HEK293 (cell line): ENCODE results near the gene NEK10.

Experiments used
- CTCF ChIA-PET: fragments of 350-600 bp; formaldehyde crosslinking; extraction: SDS; loops from one replicate; lab custom pipeline; 2021; ENCODE audit warnings: antibody characterized with exemption; lab: Yijun Ruan, JAX
- POLR2A ChIA-PET: fragments of 300-600 bp; formaldehyde crosslinking; extraction: SDS; loops from one replicate; lab custom pipeline; 2020; ENCODE audit warnings: antibody characterized with exemption, inconsistent platforms; lab: Yijun Ruan, JAX
- H3K27ac ChIP-seq: fragments of 200-500 bp; sonication (Bioruptor generic); 2 replicates; pipeline ENCODE4 v1.5.1; 2014; ENCODE audit warnings: low read depth, low read length, control low read depth, inconsistent platforms; ENCODE audit errors: extremely low read depth
- H3K36me3 ChIP-seq, 2 experiments: fragments of 200-500 bp in 1 of 2; sonication (Bioruptor generic) in 1 of 2; 1 replicate in 1 of 2; 2 replicates in 1 of 2; pipeline ENCODE4 v1.5.1; 2014 to 2017; ENCODE audit warnings: inconsistent platforms in 2 of 2, low read length in 2 of 2; ENCODE audit not compliant: control insufficient read depth in 2 of 2, insufficient read depth in 1 of 2
- H3K4me1 ChIP-seq: fragments of 200-500 bp; sonication (Bioruptor generic); 2 replicates; pipeline ENCODE4 v1.5.1; 2014; ENCODE audit warnings: mild to moderate bottlenecking, low read length, inconsistent platforms; ENCODE audit not compliant: control insufficient read depth, insufficient read depth
- H3K4me3 ChIP-seq: 2 replicates; pipeline ENCODE4 v1.5.1; 2011; ENCODE audit warnings: low read depth, mild to moderate bottlenecking, control low read depth, low read length, moderate library complexity
- H3K9me3 ChIP-seq: fragments of 200-500 bp; sonication (Bioruptor generic); 2 replicates; pipeline ENCODE4 v1.5.1; 2014; ENCODE audit warnings: low read depth, low read length, inconsistent platforms; ENCODE audit not compliant: control insufficient read depth, insufficient read depth
- KLF16 ChIP-seq: fragments of 450-650 bp; formaldehyde crosslinking; IDR thresholded peaks from 2 replicates; pipeline ENCODE4 v1.5.1; 2017; ENCODE audit warnings: missing biosample characterization, missing genetic modification characterization
- OSR2 ChIP-seq: fragments of 450-650 bp; formaldehyde crosslinking; IDR thresholded peaks from 2 replicates; pipeline ENCODE4 v1.5.1; 2016; ENCODE audit warnings: missing biosample characterization, missing genetic modification characterization
- PRDM1 ChIP-seq: fragments of 450-650 bp; formaldehyde crosslinking; IDR thresholded peaks from 2 replicates; pipeline ENCODE4; 2016; ENCODE audit warnings: missing biosample characterization, missing genetic modification characterization
- SCRT2 ChIP-seq: fragments of 450-650 bp; formaldehyde crosslinking; IDR thresholded peaks from 2 replicates; pipeline ENCODE4 v1.5.1; 2016; ENCODE audit warnings: missing biosample characterization, missing genetic modification characterization
- TRIM28 ChIP-seq: IDR thresholded peaks from 2 replicates; pipeline ENCODE4 v1.6.1; 2011; ENCODE audit warnings: low read length, control low read depth, borderline replicate concordance
- YY2 ChIP-seq: fragments of 450-650 bp; formaldehyde crosslinking; IDR thresholded peaks from 2 replicates; pipeline ENCODE4 v1.5.1; 2016; ENCODE audit warnings: missing biosample characterization, missing genetic modification characterization
- ZFP41 ChIP-seq: fragments of 450-650 bp; formaldehyde crosslinking; IDR thresholded peaks from 2 replicates; pipeline ENCODE4 v1.5.1; 2016; ENCODE audit warnings: missing biosample characterization, missing genetic modification characterization, borderline replicate concordance
- ZFP69B ChIP-seq: fragments of 450-650 bp; formaldehyde crosslinking; IDR thresholded peaks from 2 replicates; pipeline ENCODE4 v1.5.1; 2016; ENCODE audit warnings: missing biosample characterization, missing genetic modification characterization
- ZNF24 ChIP-seq: fragments of 450-650 bp; formaldehyde crosslinking; IDR thresholded peaks from 2 replicates; pipeline ENCODE4 v1.5.1; 2016; ENCODE audit warnings: missing biosample characterization, missing genetic modification characterization
- ZNF354C ChIP-seq: fragments of 450-650 bp; formaldehyde crosslinking; IDR thresholded peaks from 2 replicates; pipeline ENCODE4 v1.5.1; 2016; ENCODE audit warnings: missing biosample characterization, missing genetic modification characterization, low read depth, borderline replicate concordance
- ZNF501 ChIP-seq: fragments of 450-650 bp; formaldehyde crosslinking; IDR thresholded peaks from 2 replicates; pipeline ENCODE4 v1.5.1; 2016; ENCODE audit warnings: missing biosample characterization, missing genetic modification characterization
- ZNF529 ChIP-seq: fragments of 450-650 bp; formaldehyde crosslinking; IDR thresholded peaks from 2 replicates; pipeline ENCODE4 v1.5.1; 2017; ENCODE audit warnings: missing genetic modification characterization, missing biosample characterization; ENCODE audit not compliant: insufficient replicate concordance
- ZNF623 ChIP-seq: fragments of 450-650 bp; formaldehyde crosslinking; IDR thresholded peaks from 2 replicates; pipeline ENCODE4 v1.5.1; 2016; ENCODE audit warnings: missing biosample characterization, missing genetic modification characterization
- ZNF777 ChIP-seq: fragments of 450-650 bp; formaldehyde crosslinking; IDR thresholded peaks from 2 replicates; pipeline ENCODE4 v1.5.1; 2017; ENCODE audit warnings: missing biosample characterization, missing genetic modification characterization, borderline replicate concordance
- TF ChIP-seq, protein P1 (sequence below): fragments of 450-650 bp; formaldehyde crosslinking; IDR thresholded peaks from 2 replicates; pipeline ENCODE4 v1.5.1; 2016; ENCODE audit warnings: missing biosample characterization, missing genetic modification characterization
- TF ChIP-seq, protein P2 (sequence below): fragments of 450-650 bp; formaldehyde crosslinking; IDR thresholded peaks from 2 replicates; pipeline ENCODE4 v1.5.1; 2016; ENCODE audit warnings: missing biosample characterization, missing genetic modification characterization
- TF ChIP-seq, protein P3 (sequence below): fragments of 450-650 bp; formaldehyde crosslinking; IDR thresholded peaks from 2 replicates; pipeline ENCODE4 v1.5.1; 2017; ENCODE audit warnings: missing biosample characterization, missing genetic modification characterization
- TF ChIP-seq, protein P4 (sequence below): fragments of 450-650 bp; formaldehyde crosslinking; IDR thresholded peaks from 2 replicates; pipeline ENCODE4 v1.5.1; 2016; ENCODE audit warnings: missing biosample characterization, missing genetic modification characterization, borderline replicate concordance

NEK10 gene

DNA sequence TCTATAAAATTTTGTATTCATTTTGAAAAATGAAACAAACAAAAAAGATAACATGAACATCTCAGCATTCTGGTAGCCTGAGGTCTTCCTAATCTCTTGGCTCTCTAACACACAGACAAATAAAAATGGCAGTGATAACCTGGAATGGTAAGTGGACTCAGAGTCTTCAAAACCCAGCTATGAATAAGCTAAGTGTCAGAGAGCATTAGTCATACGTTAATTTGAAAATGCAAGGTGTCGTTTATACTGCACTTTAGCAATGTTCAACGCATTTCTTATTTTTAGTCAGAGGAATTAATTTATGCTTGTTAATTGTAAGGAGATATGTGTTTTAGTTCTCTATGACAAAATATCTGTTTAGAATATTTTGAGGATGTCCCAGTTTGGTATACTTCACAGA is 294.3 kb downstream of the NEK10 start (continued):
- TF ChIP-seq, protein P1, sequence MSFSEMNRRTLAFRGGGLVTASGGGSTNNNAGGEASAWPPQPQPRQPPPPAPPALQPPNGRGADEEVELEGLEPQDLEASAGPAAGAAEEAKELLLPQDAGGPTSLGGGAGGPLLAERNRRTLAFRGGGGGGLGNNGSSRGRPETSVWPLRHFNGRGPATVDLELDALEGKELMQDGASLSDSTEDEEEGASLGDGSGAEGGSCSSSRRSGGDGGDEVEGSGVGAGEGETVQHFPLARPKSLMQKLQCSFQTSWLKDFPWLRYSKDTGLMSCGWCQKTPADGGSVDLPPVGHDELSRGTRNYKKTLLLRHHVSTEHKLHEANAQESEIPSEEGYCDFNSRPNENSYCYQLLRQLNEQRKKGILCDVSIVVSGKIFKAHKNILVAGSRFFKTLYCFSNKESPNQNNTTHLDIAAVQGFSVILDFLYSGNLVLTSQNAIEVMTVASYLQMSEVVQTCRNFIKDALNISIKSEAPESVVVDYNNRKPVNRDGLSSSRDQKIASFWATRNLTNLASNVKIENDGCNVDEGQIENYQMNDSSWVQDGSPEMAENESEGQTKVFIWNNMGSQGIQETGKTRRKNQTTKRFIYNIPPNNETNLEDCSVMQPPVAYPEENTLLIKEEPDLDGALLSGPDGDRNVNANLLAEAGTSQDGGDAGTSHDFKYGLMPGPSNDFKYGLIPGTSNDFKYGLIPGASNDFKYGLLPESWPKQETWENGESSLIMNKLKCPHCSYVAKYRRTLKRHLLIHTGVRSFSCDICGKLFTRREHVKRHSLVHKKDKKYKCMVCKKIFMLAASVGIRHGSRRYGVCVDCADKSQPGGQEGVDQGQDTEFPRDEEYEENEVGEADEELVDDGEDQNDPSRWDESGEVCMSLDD = no peak
- no peak for TF ChIP-seq SCRT2 (tag by site-specific recombination)
- no peak for TF ChIP-seq ZNF501

DNA sequence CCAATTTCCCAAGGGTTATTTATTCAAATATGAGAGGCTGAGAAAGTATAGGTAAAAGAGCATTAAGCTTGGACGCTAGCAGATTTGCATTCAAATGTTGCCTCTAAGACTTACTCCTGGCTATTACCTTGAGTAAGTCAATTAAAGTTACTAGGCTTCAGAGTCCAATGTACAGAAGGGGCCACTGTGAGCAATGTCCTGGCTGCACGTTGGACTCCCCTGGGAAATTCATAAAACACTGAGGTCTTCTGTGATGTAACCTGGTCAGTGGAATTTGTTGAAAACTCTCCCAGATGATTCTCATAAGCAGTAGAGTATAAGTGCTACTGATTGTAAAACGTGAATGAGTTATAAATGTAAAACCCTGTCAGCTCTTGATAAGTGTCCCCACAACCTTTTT is 295.3 kb downstream of the NEK10 start:
- Histone ChIP-seq H3K4me1 (no peaks in the 10 kb centered on the region), H3K4me3 (no peak overlapping the region), H3K36me3 (no peaks in the 10 kb centered on the region), H3K9me3 (no peaks in the 10 kb centered on the region), H3K27ac (no peak overlapping the region)
- CTCF ChIA-PET = no interaction called here
- TF ChIP-seq, protein P2, sequence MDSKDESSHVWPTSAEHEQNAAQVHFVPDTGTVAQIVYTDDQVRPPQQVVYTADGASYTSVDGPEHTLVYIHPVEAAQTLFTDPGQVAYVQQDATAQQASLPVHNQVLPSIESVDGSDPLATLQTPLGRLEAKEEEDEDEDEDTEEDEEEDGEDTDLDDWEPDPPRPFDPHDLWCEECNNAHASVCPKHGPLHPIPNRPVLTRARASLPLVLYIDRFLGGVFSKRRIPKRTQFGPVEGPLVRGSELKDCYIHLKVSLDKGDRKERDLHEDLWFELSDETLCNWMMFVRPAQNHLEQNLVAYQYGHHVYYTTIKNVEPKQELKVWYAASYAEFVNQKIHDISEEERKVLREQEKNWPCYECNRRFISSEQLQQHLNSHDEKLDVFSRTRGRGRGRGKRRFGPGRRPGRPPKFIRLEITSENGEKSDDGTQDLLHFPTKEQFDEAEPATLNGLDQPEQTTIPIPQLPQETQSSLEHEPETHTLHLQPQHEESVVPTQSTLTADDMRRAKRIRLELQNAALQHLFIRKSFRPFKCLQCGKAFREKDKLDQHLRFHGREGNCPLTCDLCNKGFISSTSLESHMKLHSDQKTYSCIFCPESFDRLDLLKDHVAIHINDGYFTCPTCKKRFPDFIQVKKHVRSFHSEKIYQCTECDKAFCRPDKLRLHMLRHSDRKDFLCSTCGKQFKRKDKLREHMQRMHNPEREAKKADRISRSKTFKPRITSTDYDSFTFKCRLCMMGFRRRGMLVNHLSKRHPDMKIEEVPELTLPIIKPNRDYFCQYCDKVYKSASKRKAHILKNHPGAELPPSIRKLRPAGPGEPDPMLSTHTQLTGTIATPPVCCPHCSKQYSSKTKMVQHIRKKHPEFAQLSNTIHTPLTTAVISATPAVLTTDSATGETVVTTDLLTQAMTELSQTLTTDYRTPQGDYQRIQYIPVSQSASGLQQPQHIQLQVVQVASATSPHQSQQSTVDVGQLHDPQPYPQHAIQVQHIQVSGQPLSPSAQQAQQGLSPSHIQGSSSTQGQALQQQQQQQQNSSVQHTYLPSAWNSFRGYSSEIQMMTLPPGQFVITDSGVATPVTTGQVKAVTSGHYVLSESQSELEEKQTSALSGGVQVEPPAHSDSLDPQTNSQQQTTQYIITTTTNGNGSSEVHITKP (tag by site-specific recombination) = no peak
- no peak for TF ChIP-seq YY2 (tag by site-specific recombination)
- no peak for TF ChIP-seq ZFP41 (tag by site-specific recombination)
- no peak for TF ChIP-seq ZNF24 (tag by site-specific recombination)
- no peak for TF ChIP-seq PRDM1 (tag by site-specific recombination)
- no peak for TF ChIP-seq ZFP69B (tag by site-specific recombination)
- no peak for TF ChIP-seq ZNF354C (tag by site-specific recombination)
- TF ChIP-seq TRIM28 = no peak
- TF ChIP-seq ZNF529 (tag by site-specific recombination) = no peak
- TF ChIP-seq, protein P3, sequence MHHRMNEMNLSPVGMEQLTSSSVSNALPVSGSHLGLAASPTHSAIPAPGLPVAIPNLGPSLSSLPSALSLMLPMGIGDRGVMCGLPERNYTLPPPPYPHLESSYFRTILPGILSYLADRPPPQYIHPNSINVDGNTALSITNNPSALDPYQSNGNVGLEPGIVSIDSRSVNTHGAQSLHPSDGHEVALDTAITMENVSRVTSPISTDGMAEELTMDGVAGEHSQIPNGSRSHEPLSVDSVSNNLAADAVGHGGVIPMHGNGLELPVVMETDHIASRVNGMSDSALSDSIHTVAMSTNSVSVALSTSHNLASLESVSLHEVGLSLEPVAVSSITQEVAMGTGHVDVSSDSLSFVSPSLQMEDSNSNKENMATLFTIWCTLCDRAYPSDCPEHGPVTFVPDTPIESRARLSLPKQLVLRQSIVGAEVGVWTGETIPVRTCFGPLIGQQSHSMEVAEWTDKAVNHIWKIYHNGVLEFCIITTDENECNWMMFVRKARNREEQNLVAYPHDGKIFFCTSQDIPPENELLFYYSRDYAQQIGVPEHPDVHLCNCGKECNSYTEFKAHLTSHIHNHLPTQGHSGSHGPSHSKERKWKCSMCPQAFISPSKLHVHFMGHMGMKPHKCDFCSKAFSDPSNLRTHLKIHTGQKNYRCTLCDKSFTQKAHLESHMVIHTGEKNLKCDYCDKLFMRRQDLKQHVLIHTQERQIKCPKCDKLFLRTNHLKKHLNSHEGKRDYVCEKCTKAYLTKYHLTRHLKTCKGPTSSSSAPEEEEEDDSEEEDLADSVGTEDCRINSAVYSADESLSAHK (tag by site-specific recombination) = no peak
- TF ChIP-seq OSR2 (tag by site-specific recombination) = no peak
- TF ChIP-seq KLF16 (tag by site-specific recombination) = no peak
- TF ChIP-seq ZNF623 (tag by site-specific recombination) = no peak
- TF ChIP-seq, protein P4, sequence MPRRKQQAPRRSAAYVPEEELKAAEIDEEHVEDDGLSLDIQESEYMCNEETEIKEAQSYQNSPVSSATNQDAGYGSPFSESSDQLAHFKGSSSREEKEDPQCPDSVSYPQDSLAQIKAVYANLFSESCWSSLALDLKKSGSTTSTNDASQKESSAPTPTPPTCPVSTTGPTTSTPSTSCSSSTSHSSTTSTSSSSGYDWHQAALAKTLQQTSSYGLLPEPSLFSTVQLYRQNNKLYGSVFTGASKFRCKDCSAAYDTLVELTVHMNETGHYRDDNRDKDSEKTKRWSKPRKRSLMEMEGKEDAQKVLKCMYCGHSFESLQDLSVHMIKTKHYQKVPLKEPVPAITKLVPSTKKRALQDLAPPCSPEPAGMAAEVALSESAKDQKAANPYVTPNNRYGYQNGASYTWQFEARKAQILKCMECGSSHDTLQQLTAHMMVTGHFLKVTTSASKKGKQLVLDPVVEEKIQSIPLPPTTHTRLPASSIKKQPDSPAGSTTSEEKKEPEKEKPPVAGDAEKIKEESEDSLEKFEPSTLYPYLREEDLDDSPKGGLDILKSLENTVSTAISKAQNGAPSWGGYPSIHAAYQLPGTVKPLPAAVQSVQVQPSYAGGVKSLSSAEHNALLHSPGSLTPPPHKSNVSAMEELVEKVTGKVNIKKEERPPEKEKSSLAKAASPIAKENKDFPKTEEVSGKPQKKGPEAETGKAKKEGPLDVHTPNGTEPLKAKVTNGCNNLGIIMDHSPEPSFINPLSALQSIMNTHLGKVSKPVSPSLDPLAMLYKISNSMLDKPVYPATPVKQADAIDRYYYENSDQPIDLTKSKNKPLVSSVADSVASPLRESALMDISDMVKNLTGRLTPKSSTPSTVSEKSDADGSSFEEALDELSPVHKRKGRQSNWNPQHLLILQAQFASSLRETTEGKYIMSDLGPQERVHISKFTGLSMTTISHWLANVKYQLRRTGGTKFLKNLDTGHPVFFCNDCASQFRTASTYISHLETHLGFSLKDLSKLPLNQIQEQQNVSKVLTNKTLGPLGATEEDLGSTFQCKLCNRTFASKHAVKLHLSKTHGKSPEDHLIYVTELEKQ (tag by site-specific recombination) = no peak
- TF ChIP-seq ZNF777 (tag by site-specific recombination) = no peak
- POLR2A ChIA-PET = no interaction called here
